Measurements from ENCODE around the gene TRPM2. TPM values are rescaled to one million over a fixed set of nuclear protein-coding genes. Genes with fewer than 3 reads are reported as not detected.
"Not testable (repeated sequence)": the region's sequence is repeated elsewhere in the genome, so short reads cannot be mapped to it uniquely, and the experiment has no call there.

Gene TRPM2
- total and polyA plus RNA-seq, 2 of the 4 experiments (the other 2 are of a cell fraction), result not detected

- H3K9me3 ChIP-seq (ENCODE audit: control insufficient read depth, insufficient read depth, low read length); H2AK9ac ChIP-seq (replicated peaks; ENCODE audit: low read depth, low read length, poor library complexity); H3K56ac ChIP-seq (ENCODE audit: extremely low read depth, insufficient read depth, low read length); intact Hi-C loops (cut with micrococcal nuclease); H3K9me1 ChIP-seq (ENCODE audit: insufficient read depth, low read length); dilution Hi-C loops (cut with HindIII; ENCODE audit: low sequenced_read_pairs, unreplicated experiment); in situ Hi-C loops (cut with MboI; ENCODE audit: low sequenced_read_pairs); H2AK5ac ChIP-seq (ENCODE audit: low read depth, low read length); H3K27me3 ChIP-seq (ENCODE audit: control insufficient read depth, insufficient read depth, low read length); H4K8ac ChIP-seq (ENCODE audit: low read depth in 2 of 2, low read length in 2 of 2); H3K4ac ChIP-seq (ENCODE audit: low read depth, low read length); H2BK5ac ChIP-seq (ENCODE audit: low read depth, low read length, poor library complexity, severe bottlenecking); H3K23ac ChIP-seq (ENCODE audit: low read depth, low read length); H3K36me3 ChIP-seq (ENCODE audit: control insufficient read depth, insufficient read depth, low read length); H4K5ac ChIP-seq (ENCODE audit: low read depth, low read length); DNase-seq; H3K4me2 ChIP-seq (ENCODE audit: low read depth, low read length); H4K91ac ChIP-seq (ENCODE audit: insufficient read depth, low read depth, low read length); CTCF ChIA-PET; H2BK120ac ChIP-seq (ENCODE audit: low read depth, low read length); BruUV-seq (replicated peaks); H3K27ac ChIP-seq (ENCODE audit: insufficient read depth, low read length); H2BK20ac ChIP-seq (ENCODE audit: low read depth, low read length); H3K14ac ChIP-seq (replicated peaks; ENCODE audit: low read depth, low read length); H3K4me3 ChIP-seq (ENCODE audit: insufficient read depth, low read depth, low read length); POLR2A ChIA-PET (ENCODE audit: unreplicated experiment); H2AFZ ChIP-seq (replicated peaks; ENCODE audit: low read length, poor library complexity); H3K4me1 ChIP-seq (ENCODE audit: control insufficient read depth, insufficient read depth, low read length); H3K79me1 ChIP-seq (ENCODE audit: low read depth in 1 of 2, low read length in 2 of 2); ATAC-seq (ENCODE audit: low read depth); H4K20me1 ChIP-seq (ENCODE audit: insufficient read depth, low read length); H2BK15ac ChIP-seq (ENCODE audit: low read depth, low read length); H3K18ac ChIP-seq (ENCODE audit: low read depth, low read length); H3K9ac ChIP-seq (ENCODE audit: low read depth, low read length): not testable (repeated sequence)
- WGBS, 2 experiments (ENCODE audit: extremely low coverage in 2 of 2, insufficient read length in 1 of 2), result no CpG with 5 or more reads among the region's 5 CpGs
- peak; percentile 53 for TF ChIP-seq MAFK (IDR thresholded peaks at IDR 0.05; ENCODE audit: low read depth, low read length)
Measured at GRCh38 chr21:44361903-44362302, 8.5 kb downstream of the TRPM2 start.

Measured in IMR-90 (cell line).